Neural crest cell (in vitro differentiated cells): ENCODE data around the gene BCL2L13. TPM values are rescaled to one million over a fixed set of nuclear protein-coding genes. Genes with fewer than 3 reads are reported as not detected.

Experiments used
- DNase-seq: peaks from one replicate; pipeline ENCODE4 v3.0.0; 2021; ENCODE audit warnings: low read depth, mixed read lengths, low spot score
- H3K27ac Mint-ChIP-seq: one replicate; pipeline ENCODE4 v1.8.0; 2021; ENCODE audit warnings: mild to moderate bottlenecking, mixed read lengths; ENCODE audit not compliant: unreplicated experiment
- H3K27me3 Mint-ChIP-seq: 2 replicates; pipeline ENCODE4 v1.8.0; 2021; ENCODE audit warnings: low read depth, mild to moderate bottlenecking, mixed read lengths
- H3K36me3 Mint-ChIP-seq: 2 replicates; pipeline ENCODE4 v1.8.0; 2021; ENCODE audit warnings: low read depth, mild to moderate bottlenecking, mixed read lengths
- H3K4me1 Mint-ChIP-seq: 2 replicates; pipeline ENCODE4 v1.8.0; 2021; ENCODE audit warnings: mixed read lengths
- H3K4me3 Mint-ChIP-seq: one replicate; pipeline ENCODE4 v1.8.0; 2021; ENCODE audit warnings: mild to moderate bottlenecking, mixed read lengths
- H3K9me3 Mint-ChIP-seq: 2 replicates; pipeline ENCODE4 v1.8.0; 2021; ENCODE audit warnings: mixed read lengths
- total RNA-seq: library from RNA; stranded (reverse); gene quantifications from 2 replicates; pipeline ENCODE4 v1.2.1, GENCODE V29; 2021
- TF ChIP-seq, protein P1 (sequence below): fragments of 200-600 bp; sonication (generic); conservative IDR thresholded peaks from 2 replicates; pipeline ENCODE4 v1.5.0; 2021; ENCODE audit warnings: antibody characterized with exemption, mild to moderate bottlenecking

The BCL2L13 gene
- total RNA-seq, 1 donor from 2014 or later: 37.5 TPM

DNA sequence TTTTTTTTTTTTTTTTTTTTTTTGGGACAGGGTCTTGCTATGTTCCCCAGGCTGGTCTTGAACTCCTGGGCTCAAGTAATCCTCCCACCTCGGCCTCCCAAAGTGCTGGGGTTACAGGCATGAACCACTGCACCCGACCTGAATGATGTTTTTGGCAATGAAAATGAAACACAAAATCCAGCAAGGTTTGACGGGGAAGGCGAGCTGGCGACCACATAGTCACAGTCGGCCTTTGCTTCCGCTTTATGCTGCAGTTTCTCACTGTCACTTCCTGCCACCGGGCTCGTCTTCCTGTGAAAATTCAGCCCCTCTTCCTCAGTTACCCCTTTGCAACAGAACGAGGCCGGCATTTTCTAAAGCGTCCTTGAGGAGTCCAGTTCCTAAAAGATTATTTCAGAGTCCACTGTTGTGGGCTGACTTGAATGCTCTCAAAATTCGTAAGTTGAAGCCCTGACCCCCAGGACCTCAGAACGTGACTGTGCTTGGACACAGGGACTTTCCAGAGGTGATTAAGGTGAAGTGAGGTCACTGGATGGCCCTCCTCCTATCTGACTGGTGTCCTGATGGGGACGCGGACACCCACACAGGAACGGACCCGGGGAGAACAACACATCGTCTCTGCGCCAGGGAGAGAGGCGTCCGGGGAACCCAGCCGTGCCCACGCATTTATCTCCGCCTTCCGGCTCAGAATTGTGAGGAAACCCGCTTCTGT lies 138.6 kb downstream of the BCL2L13 start:
- no peaks in the 10 kb centered on the region for H3K9me3 Mint-ChIP-seq
- peaks cover 3% of the 10 kb centered on the region for H3K27me3 Mint-ChIP-seq
- TF ChIP-seq, protein P1, sequence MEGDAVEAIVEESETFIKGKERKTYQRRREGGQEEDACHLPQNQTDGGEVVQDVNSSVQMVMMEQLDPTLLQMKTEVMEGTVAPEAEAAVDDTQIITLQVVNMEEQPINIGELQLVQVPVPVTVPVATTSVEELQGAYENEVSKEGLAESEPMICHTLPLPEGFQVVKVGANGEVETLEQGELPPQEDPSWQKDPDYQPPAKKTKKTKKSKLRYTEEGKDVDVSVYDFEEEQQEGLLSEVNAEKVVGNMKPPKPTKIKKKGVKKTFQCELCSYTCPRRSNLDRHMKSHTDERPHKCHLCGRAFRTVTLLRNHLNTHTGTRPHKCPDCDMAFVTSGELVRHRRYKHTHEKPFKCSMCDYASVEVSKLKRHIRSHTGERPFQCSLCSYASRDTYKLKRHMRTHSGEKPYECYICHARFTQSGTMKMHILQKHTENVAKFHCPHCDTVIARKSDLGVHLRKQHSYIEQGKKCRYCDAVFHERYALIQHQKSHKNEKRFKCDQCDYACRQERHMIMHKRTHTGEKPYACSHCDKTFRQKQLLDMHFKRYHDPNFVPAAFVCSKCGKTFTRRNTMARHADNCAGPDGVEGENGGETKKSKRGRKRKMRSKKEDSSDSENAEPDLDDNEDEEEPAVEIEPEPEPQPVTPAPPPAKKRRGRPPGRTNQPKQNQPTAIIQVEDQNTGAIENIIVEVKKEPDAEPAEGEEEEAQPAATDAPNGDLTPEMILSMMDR: no peak
- H3K27ac Mint-ChIP-seq: no peak overlapping the region
- peaks cover 49% of the 10 kb centered on the region for H3K4me1 Mint-ChIP-seq
- no peaks in the 10 kb centered on the region for H3K36me3 Mint-ChIP-seq
- no peak for DNase-seq
- no peak overlapping the region for H3K4me3 Mint-ChIP-seq

DNA sequence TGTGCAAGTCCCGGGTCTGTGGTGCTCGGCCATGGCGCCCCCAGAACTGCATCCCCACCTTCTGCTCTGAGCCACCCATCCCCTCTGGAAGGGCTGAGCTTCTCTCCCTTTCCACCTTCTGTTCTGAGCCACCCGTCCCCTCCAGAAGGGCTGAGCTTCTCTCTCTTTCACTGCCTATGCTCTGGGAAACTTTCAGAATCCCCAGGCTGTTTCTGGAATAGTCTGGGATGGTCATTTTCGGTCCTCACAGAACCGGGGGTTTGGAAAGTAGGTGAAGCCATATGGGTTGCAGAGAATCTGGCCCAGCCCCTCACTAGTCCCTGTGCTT lies 139.1 kb downstream of the BCL2L13 start:
- Mint-ChIP-seq H3K27ac (no peak overlapping the region), H3K4me1 (peaks cover 44% of the 10 kb centered on the region)
- TF ChIP-seq, protein P1: no peak

DNA sequence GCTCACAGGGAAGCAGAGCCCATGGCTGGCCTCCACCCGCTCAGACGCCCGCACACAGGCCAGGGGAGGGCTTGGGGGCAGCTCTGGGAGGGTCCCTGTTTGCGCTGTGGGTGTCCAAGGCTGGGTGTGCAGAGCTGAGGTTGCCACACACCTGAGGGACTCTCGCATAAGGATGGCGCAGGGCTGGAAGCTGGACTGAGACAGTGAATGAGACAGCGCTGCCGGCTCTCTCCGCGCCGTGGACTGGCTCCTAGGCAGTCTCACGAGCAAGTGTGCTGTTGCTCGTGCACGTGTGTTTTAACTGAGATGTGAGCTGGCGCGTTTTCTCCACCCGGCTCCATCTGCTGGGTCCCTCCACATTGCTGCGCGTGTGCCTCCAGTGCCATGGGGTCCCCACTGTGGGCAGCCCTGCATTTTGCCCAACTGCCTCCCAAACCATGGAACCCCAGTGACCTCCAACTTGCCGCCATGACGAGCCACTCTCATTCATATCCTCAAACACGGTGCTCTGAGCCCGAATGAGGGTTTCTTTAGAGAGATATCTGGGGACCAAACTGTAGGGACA lies 139.9 kb downstream of the BCL2L13 start:
- Mint-ChIP-seq H3K27ac (no peak overlapping the region), H3K36me3 (no peaks in the 10 kb centered on the region), H3K9me3 (no peaks in the 10 kb centered on the region), H3K4me1 (peaks cover 37% of the 10 kb centered on the region), H3K27me3 (peaks cover 3% of the 10 kb centered on the region), H3K4me3 (peak overlapping the region; percentile 38)
- TF ChIP-seq, protein P1: no peak
- DNase-seq: no peak

More for the DNA sequence above, 139.1 kb downstream of the BCL2L13 start:
- Mint-ChIP-seq H3K36me3 (no peaks in the 10 kb centered on the region), H3K4me3 (no peak overlapping the region), H3K27me3 (peaks cover 3% of the 10 kb centered on the region), H3K9me3 (no peaks in the 10 kb centered on the region)
- DNase-seq: no peak

DNA sequence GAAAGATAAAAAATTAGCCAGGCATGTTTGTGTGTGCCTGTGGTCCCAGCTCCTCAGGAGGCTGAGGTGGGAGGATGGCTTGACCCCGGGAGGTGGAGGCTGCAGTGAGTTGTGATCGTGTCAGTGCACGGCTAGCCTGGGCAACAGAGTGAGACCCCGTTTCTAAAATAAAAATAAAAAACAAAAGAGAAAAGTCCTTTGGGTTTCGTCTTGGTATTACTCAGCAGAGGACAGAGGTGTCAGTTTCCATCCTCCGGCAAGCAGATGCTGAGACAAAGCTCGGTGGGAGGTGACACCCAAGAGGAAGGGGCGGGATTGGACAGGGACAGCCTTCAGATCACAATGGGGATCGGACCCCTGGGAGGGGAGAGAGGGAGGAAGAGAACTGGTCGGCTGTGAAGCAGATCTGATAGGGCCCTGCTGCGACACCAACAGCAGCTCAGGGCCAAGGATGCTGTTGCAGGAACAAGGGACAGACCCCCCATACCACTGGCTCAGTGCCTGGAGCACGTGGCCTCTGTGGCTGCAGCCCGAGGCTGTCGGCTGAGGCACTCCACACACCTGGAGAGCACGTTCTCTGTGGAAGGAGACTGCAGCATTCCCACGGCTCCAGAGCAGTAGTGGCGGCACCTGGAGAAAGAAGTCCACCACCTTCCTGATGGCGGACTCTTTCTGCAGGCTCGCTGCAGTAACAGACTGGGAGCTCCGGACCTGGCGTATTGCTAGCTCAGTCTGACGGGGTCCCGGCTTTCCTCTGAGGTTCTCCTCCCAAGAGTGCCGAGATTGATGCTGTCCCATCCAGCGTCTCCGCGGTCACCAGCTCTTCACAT lies 140.9 kb downstream of the BCL2L13 start:
- H3K27me3 Mint-ChIP-seq: peaks cover 3% of the 10 kb centered on the region
- H3K27ac Mint-ChIP-seq: no peak overlapping the region
- peaks cover 40% of the 10 kb centered on the region for H3K4me1 Mint-ChIP-seq
- DNase-seq: no peak
- TF ChIP-seq, protein P1: no peak
- H3K36me3 Mint-ChIP-seq: no peaks in the 10 kb centered on the region
- H3K4me3 Mint-ChIP-seq: no peak overlapping the region
- no peaks in the 10 kb centered on the region for H3K9me3 Mint-ChIP-seq

DNA sequence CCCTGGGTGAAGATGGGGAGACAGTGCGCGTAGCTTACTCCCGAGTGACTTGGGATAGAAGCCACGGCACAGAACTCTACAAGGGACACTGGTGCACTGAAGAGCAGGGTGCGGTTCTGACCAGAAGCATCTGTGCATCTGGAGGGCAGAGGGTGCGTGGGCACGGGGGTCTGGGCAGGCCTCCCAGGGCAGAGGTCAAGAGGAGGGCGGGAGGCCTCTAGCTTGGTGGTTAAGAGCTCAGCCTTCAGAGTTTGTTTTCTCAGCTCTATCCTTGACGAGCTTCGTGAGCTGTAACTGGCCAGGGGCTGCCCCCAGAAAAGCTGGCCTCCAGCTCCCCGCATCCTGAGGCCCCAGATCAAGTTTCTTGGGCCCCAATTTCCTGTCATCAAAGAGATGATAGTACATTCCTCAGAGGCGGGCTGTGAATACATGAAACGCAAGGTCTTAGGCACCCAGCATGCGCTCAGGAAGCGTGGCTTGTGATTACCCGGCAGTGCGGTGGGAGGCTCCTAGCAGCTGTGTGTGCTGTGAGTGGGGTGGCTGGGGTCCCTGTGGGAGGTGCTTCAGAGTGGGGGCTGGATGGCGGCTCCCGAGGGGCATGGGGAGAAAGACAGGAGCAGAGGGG lies 141.7 kb downstream of the BCL2L13 start:
- Mint-ChIP-seq H3K36me3 (no peaks in the 10 kb centered on the region), H3K27me3 (peaks cover under 1% of the 10 kb centered on the region), H3K9me3 (no peaks in the 10 kb centered on the region), H3K4me1 (peaks cover 37% of the 10 kb centered on the region), H3K27ac (no peak overlapping the region), H3K4me3 (no peak overlapping the region)
- TF ChIP-seq, protein P1: no peak
- DNase-seq: no peak
